Right forelimb (tissue), 1 donor: Measurements from ENCODE around the gene PRSS3.
"Not testable (repeated sequence)": the region's sequence is repeated elsewhere in the genome, so short reads cannot be mapped to it uniquely, and the experiment has no call there.

Experiments used
- DNase-seq: peaks from one replicate; pipeline ENCODE4 v3.0.0-alpha.2; 2018

PRSS3 gene

GRCh38 chr9:33795281-33795680 is at the start of gene PRSS3:
TSS of gene PRSS3 (plus strand) at chr9:33795561. CDS start at chr9:33795574, 13 bp downstream.
- no peak for DNase-seq

- no peak for DNase-seq
Observed at GRCh38 chr9:33748633-33749304, 46.6 kb upstream of the PRSS3 start.

GRCh38 chr9:33749305-33749654 is 46.1 kb upstream of the PRSS3 start:
- not testable (repeated sequence) for DNase-seq

DNA sequence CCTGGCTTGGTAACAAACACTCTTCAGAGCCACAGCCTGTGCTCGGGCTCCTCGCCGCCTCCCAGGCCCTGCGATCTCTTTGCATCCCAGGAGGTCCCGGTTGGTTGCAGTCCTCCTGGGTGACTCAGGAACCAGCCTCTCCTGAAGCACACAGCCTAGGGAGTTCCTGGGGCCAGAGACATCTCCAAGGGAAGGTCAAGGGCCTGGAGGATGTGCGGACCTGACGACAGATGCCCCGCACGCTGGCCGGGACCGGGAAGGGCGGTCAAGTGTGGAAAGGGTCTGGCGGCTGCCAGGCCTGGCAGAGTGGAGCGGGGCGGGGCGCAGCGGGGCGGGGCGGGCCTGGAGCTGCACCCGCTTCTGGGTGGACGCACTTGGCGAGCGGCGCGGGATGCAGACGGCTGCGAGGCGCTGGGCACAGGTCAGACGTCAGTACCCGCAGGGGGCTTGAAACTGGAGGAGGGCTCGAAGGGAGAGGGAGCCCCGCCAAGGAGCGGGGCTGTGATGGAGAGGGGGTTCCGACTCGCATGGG is 45.0 kb upstream of the PRSS3 start:
- no peak for DNase-seq

GRCh38 chr9:33750839-33751339 is 44.5 kb upstream of the PRSS3 start:
- DNase-seq: no peak

- DNase-seq: no peak
Observed at GRCh38 chr9:33751536-33752129, 43.7 kb upstream of the PRSS3 start.

DNA sequence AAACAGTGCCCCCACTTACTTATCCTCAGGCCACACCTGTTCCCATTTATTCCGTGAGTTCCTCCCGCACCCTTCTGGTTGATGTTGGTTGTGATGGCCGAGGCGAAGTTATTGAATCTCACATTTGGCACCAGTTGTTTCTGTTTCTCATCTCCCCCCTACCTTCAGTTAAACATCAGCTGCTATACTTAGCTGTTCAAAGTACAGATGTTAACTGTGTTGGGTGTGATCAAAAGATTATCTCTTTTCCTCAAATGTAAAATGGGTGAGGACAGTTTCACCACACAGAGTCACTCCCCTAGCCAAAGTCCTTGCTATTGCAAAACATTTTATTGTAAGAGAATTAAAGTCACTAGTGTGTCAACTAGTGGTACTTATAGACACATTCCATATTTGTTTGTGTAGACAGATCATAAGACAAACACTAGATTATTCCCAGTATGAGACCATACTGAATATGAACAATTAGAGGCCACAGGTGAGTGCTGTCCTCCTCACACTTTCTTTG is 43.2 kb upstream of the PRSS3 start:
- no peak for DNase-seq

DNA sequence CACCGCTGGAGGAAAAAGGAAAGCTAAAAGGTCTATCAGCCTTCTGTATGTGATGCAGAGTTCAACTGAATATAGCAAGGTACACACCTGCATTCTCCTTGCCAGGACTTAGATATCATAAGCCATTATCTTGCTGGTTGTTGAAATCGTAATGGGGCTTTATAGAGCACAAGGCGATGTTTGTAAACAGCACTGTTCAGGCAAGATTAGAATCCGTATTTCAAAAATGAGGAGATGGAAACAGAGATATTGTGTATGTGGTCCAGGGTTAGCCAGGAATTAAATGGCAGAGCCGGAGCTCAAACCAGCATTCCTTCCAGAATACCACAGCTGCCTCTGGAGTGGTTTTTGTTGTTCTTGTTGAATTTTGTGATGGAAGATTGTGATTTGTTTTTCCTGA is 42.6 kb upstream of the PRSS3 start:
- not testable (repeated sequence) for DNase-seq

DNA sequence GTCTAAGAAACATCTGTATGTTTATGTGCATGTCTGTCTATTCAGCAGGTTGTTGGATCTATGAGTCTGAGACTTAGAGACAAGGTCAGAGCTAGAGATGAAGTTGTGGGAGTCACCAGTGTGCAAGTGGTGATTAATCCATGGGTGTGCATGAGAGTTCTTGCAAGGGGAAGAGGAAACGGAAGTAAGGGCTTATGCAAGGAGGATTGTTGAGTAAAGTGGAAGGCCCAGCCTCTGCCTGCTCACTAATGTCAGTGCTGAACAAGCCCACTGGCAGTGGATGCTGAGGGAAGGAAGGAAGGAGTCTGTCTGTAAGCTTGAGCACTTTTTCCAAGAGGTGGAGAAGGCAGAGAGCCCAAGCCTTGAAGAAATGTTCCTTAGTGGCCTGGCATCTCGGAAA is 35.7 kb upstream of the PRSS3 start:
- not testable (repeated sequence) for DNase-seq

DNA sequence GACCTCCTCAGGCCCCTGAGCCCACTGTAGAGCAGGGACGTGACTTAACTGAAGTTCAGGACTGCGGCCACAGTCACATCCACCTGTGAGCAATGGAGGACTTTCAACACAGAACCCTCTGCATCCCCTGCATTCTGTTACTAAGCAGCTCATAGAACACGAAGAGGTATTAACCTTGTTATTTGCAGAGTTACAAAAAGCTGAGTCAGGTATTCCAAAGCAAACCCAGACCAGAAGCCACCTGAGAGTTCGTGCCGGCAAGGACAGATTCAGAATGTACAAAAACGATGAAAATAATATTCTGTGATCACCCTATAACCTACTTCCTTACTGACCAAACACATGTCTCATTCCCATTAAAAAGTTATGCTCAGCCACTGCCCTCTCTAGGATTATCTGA is 33.0 kb upstream of the PRSS3 start:
- no peak for DNase-seq

GRCh38 chr9:33763709-33764108 is 31.7 kb upstream of the PRSS3 start:
- DNase-seq: not testable (repeated sequence)

DNA sequence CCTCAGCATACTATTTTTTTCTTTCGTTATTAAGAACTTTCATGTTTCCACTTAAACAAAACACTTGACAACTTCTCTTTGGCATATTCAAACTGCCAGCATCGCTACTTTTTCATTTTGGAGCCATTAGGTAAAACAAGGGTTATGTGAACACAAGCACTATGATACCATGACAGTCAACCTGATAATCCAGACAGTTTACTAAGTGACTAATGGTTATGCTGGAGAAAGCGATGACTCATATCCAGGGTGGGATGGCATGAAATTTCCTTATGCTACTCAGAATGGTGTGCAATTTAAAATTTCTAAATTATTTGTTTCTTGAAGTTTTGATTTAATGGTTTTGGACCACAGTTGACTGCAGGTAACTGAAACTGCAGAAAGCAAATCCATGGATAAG is 29.9 kb upstream of the PRSS3 start:
- DNase-seq: no peak

GRCh38 chr9:33770156-33770880 is 25.0 kb upstream of the PRSS3 start:
- not testable (repeated sequence) for DNase-seq

DNA sequence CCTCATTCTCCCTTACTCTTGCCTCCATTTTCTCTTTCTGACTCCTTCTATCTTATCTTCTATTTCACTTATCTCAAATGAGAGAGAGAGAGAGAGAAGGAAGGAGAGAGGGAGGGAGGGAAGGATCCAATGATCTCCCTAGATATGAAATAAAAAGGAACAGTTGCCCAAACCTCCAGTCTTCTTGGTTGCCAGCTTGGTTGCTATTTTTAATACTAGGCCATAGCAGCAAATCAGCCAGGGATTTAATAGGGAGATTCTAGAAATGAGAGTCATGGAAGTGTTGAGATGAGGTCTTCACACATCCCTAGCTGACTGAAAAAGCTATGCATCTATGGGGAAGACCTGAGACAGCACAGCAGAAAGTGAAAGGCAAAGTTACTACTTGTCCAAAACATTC is 22.2 kb upstream of the PRSS3 start:
- not testable (repeated sequence) for DNase-seq

- not testable (repeated sequence) for DNase-seq
Observed at GRCh38 chr9:33774074-33774659, 21.2 kb upstream of the PRSS3 start.

GRCh38 chr9:33776578-33776977 is 18.8 kb upstream of the PRSS3 start:
- DNase-seq: no peak

DNA sequence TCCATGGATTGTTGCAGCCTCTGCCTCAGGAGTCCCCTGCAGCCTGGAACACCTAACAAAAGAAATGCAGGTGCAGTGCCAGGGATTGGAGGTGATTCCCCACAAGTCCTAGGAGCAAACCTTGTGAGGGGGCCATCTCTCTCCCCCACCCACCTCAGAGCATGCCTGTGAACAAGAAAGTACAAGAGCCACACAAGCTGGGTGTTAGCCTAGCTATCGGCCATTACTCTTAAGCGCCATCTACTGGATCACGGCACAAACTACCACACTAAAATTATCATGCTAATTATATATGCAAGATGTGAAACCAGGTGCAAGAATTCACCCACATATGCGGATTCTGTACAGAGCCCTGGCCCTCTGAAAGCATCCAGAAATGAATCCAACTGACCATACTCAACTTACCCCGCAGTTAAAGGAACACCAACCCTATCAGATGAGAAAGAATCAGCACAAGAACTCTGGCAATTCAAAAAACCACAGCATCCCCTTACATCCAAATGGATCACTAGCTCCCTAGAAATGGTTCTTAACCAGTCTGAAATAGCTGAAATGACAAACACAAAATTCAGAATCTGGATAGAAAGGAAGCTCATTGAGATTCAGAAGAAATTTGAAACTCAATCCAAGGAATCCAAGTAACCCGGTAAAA is 16.5 kb upstream of the PRSS3 start:
- DNase-seq: no peak

- DNase-seq: no peak
Observed at GRCh38 chr9:33780276-33780675, 15.1 kb upstream of the PRSS3 start.

GRCh38 chr9:33781736-33782135 is 13.6 kb upstream of the PRSS3 start:
- DNase-seq: no peak

GRCh38 chr9:33782395-33783152 is 12.8 kb upstream of the PRSS3 start:
- no peak for DNase-seq

DNA sequence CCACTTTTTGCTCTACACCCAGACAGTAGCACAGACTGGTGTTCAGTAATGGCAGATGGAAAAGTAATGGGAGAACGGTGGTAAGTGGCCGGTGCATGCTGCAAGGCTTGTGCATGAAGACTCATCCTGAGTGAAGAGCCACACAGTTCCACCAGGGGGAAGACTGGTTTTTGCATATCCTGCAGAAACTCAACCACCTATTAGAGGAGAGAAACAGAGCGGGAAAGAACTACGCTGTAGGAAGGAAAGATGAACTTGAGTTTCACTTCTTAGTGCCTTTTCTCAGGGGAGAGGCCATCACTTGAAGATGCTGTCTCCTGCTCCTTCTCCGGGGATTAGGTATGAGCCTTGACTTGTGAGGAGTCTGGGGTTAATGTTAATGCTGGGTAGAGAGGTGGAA is 9.4 kb upstream of the PRSS3 start:
- DNase-seq: no peak

GRCh38 chr9:33786681-33787080 is 8.7 kb upstream of the PRSS3 start:
- no peak for DNase-seq
